ENCODE data around the gene NKX1-2.

DNA sequence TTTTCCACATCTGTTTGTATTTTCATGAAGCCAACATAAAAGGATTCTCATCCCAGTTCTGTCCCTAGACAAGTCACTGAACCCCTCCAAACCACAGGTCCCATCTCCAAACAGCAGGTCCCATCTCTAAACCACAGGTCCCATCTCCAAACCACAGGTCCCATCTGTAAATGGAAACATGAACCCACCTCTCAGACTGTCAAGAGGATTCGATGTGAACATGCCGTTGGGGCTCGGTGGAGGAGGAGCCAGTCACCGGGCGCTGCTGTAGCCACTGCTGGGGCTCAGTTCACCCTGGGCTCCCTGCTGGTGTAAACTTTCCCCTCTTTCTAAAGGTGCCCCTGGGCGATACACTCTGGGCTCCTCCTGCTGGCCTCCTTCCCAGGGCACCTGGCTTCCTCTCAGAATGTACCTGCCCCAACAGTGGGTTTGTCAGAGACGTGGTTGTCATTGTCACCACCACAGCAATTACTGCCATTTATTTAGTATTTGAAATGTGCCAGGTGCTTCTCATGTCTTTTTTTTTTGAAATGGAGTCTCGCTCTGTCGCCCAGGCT is 24.8 kb upstream of the NKX1-2 start:
- TF ChIP-seq, protein P1, sequence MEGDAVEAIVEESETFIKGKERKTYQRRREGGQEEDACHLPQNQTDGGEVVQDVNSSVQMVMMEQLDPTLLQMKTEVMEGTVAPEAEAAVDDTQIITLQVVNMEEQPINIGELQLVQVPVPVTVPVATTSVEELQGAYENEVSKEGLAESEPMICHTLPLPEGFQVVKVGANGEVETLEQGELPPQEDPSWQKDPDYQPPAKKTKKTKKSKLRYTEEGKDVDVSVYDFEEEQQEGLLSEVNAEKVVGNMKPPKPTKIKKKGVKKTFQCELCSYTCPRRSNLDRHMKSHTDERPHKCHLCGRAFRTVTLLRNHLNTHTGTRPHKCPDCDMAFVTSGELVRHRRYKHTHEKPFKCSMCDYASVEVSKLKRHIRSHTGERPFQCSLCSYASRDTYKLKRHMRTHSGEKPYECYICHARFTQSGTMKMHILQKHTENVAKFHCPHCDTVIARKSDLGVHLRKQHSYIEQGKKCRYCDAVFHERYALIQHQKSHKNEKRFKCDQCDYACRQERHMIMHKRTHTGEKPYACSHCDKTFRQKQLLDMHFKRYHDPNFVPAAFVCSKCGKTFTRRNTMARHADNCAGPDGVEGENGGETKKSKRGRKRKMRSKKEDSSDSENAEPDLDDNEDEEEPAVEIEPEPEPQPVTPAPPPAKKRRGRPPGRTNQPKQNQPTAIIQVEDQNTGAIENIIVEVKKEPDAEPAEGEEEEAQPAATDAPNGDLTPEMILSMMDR (conservative IDR thresholded peaks at IDR 0.05; ENCODE audit: low read length) = no peak
- TF ChIP-seq EZH2phosphoT487 (IDR thresholded peaks at IDR 0.05; ENCODE audit: borderline replicate concordance, low read depth, low read length) = no peak

Data from OCI-LY7 (cell line).